Left renal cortex interstitium (tissue), 4 donors: ENCODE data around the gene SYDE2. TPM values are rescaled to one million over a fixed set of nuclear protein-coding genes. Genes with fewer than 3 reads are reported as not detected.

Source experiments
- DNase-seq, 4 donors: peaks; one replicate each; pipeline ENCODE4 v3.0.0-alpha.2; 2013; ENCODE audit warnings: low read depth in 4 of 4, low spot score in 2 of 4, missing footprints in 1 of 4
- polyA plus RNA-seq, 4 donors: library from polyadenylated mRNA; unstranded; fragments of 120-200 nt; gene quantifications; one replicate each; pipeline ENCODE4 v1.2.1, GENCODE V29; 2013; ENCODE audit not compliant: insufficient read length in 4 of 4

The SYDE2 gene
- polyA plus RNA-seq, 4 donors, result 9.0 to 11.6 (median 9.9) TPM

DNA sequence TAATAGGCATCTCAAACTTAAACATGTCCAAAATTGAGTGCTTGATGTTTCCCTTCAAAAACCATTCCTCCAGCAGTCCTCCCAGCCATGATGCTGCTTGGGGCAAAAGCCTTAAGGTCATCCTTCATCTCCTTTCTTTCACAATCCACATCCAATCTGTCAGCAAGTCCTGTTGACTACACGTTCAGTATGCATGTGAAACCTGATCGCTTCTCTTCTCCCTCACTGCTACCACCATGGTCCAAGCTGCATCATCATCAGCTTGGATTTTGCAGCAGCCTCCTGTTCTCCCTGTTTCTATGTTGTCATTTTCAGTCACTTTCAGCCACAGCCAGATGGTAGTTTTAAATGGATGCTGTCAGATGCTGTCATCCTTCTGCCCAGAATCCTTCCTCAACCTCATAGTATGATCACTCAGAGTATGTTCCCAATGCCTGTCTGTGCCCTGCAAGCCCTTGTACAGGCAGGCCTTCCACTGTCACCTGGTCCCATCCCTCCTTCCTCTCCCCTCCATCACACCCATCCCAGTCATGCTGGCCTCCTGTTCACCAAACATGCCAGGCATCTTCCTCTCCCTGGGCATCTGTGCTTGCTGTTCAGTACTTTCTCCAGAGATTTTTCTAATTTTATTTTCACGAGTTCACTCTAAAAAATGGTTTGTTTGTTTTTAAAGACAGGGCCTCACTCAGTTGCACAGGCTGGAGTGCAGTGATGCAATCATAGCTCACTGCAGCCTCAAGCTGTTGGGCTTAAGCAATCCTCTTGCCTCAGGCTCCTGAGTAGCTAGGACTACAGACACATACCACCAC is 66.0 kb downstream of the SYDE2 start:
- no peak for DNase-seq

DNA sequence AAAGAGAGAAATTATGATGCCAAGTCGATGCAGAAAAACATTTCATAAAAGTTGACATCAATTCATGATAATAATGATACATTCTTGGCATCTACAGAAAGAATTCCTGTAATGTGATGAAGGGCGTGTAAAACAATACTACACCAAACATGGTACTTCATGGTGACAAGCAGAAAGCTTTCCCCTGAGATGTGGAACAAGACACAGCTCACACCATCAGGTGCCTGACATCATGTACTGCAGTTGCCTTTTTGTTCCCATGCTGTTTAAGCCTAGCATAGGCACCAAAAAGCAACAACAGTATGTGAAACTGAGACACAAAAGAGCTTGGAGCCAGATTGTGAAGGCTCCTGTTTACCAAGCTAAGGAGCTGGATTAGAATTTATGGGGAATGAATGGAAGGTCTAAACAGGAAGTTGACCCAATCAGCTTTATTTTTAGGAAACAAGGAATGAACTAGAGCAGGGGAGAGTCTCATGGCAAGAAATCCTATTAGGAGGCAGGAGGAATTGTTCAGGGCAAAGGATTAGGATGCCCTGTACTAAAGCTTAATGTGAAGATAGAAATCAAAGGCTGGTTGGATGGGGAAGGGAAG is 67.2 kb downstream of the SYDE2 start:
- no peak for DNase-seq

DNA sequence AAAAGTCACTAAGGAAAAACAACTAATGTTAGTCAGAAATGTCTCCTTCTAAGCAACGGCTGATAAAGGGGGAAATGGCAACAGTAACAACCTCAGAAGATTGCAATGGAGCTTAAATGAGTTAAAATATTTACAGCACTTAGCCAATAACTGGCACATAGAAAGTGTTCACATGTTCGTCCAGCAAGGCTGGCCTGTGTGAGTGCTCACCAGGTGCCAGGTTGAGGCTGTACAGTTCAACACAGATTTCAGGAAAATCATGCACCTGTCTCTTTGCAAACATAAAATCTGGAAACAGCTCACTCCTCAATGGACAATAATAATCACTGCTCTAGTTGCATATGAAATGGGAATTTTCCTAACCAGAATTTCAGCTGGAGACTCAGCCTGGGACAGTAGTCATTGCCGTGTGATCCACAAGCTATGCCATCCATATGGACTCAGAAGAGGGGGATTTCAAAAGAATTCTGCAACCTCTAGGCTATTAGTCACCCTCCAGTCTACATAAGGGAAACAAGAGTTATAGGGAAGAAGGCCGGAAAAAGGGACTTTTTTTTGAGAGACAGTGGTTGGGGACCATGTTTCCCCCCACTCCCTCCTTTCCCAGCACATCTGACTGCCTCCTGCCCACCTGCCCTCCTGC is 68.6 kb downstream of the SYDE2 start:
- DNase-seq, result no peak

DNA sequence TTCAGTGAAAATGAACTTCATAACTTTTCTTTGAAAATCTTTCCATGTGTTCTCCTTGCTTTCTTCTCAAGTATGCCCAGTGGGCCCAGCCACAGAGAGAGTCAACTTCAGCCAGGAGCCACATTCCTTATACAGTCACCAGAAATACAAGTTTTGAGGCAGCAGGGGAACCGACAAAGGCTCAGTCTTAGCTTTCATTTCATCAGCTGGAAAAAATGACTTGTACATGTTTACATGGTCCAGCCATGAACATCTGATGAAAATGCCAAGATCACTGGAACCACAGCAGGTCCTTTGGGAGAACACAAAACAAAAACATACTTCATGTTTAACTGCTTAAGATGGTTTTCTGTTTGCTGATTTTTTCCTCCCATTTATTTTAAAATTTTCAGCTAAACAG is 72.5 kb downstream of the SYDE2 start:
- no peak for DNase-seq

DNA sequence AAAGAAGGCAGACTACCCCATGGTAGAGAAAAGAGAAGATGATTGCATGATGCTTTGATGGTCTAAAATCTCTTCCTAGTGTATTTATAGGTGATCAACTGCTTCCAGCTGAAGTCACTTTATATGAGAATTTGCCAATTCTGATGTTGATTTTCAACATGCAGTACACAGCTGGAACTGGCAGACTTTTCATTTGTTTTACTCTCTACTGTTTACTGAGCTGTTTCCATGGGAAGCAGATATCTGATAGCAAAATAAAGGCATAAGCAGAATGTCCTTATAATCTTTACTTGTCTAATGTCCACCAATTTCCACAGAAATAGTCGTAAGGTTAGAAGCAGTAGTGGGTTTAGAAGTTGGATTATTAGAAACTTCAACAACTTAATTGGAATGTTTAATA is 74.9 kb downstream of the SYDE2 start:
- no peak for DNase-seq

DNA sequence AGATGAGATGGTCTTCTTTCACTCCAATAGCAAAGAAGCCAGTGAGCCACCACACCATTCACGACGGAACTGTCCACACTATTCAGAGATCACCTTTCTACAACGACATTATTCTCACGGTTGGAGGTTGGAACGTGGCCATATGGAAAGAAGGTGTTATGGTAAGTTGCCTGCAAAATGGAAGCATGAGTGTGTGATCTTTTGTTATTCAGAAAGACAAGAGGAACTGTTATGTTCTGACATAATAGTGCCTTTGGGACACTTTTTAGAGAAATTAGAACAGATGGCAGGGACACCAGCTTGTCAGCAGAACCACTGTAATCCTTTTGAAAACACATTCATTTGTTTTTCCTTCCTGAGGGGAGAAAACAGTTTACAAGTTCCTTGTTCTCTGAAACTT is 76.7 kb downstream of the SYDE2 start:
- no peak for DNase-seq

DNA sequence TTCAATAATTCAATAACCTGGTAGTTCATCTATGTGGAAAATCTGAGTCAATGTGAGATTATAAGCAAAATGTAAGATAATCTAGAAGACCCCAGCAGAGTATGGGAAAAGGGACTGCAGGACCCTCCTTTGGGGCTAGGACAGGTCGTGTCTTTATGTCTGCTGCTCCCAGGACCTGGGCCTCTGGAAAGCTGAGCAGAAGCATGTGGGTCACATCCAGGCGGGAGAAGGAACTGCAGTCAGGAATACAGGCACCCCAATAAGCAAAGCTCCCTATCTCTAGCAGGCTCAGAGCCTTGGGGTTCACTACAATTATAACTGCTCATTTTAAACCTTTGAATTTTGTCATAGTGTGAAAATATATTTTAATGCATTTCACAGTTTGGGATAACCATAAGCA is 78.6 kb downstream of the SYDE2 start:
- DNase-seq, result no peak

DNA sequence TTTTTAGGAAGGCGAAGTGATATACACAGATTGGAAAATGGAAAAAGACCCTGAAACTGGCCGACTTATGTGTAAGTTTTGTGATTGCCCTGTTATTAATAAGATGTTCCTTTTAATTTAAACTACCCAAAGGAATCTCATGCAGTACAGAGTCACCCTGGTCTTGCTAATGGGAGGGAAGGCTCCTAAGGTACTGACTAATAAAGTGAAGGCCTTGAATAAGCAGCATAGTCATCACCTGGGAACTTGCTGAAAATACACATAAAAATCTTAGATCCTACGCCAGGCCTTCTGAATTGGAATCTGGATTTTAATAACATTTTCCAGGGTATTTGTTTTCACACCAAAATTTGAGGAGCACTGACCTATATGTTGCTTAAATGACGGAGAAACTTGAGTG is 79.1 kb downstream of the SYDE2 start:
- DNase-seq, result no peak

DNA sequence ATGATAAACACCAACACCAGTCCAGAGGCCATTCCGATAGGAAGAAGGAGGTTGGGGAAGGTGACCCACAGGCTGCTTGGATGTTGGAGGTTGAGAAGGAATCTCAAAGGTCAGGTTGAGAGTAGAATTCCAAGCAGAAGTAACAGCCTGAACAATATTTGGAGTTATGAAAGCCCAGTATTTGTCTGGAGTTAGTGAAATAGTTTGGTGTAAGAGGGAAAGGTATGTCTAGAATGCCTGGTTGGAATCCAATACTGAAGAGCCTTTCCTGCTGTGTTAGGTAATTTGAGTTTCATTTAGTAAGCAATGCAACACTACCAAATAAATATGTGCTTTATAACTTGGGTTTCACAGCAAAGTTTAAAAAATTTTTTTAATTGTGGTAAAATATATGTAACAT is 82.1 kb downstream of the SYDE2 start:
- DNase-seq, result no peak

DNA sequence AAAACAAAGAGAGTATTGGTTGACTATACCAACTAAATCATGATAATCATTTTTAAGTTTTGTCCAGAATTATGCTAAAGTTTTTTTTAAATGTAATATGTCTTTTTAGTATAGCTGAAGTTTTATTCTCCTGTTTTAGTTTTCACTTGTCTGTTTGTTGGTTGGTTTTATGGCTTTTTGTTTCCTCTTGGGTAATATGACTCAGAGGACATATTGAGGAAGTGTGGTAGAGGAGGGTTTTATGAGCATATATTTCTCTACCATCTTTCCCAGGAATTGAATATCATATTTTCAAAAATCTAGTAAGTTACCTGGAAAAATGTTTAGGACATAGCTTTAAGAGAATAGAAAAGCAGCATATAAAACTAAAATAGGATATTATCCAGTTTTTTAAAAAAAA is 84.0 kb downstream of the SYDE2 start:
- DNase-seq, result no peak

DNA sequence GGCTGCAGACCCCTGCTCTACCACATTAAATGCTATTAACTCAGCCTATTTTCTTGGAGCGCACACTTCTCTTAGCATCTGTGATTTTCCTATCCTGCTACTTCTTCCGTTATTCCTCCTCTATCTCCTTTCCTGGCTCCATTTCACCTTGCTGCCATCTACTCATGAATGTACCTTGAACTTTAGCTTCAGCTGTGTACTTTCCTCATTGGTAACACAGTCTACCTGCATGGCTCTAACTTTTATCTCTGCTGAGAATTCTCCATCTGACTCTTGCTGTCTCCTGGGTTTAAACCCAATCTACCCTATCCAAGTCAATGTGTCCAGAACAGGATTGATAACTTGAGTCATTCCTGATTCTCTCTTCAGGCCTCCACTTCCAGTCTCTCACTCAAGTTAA is 84.9 kb downstream of the SYDE2 start:
- DNase-seq, result no peak

DNA sequence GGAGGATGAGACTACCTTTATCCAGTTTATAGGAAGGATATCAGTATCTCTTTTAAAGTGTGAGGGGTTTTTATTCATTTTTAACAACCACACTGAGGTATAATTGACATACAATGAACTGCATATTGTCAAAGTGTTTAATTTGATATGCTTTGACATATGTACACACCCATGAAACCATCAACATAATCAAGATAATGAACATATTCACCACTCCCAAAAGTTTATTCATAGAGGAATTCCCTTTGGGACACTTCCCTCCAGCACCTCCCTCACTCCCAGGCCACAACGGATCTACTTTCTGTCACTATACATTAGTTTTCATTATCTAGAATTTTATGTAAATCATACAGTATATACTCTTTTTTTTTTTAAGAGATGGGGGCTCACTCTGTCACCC is 89.1 kb downstream of the SYDE2 start:
- DNase-seq, result no peak

DNA sequence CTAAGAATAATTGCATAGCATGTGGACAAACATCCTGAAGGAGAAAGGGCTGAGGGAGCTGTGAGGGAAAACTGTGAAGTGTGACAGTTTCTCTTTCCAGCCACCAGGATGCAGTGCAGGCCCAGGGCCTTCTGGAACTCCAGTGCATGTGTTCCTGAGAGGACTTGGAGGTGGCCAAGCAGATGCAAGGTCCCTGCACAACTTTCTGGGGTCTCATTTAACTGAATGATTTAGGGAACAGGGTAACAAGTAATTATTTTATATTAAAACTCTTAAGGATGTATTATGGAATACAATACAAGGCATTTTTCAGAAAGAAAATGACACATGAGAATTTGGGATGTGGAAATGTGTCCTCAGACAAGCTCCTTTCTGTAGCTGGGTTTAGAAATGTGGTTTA is 91.3 kb downstream of the SYDE2 start:
- DNase-seq, result peak in 3 of 4 donors; percentile 16 to 40 (median 20)

Other genes with a start within 250 kb of the SYDE2 start
- gene MCOLN2, start 203.9 kb downstream of the SYDE2 start, polyA plus RNA-seq, result 1 to 10 TPM in 2 of 4 donors, under 1 TPM in 2; 0.44 to 1.5 (median 0.92) TPM
- gene MCOLN3, start 152.5 kb downstream of the SYDE2 start, polyA plus RNA-seq, result 10 to 100 TPM in 2 of 4 donors, 1 to 10 TPM in 2; 6.0 to 15.6 (median 9.6) TPM
- gene C1orf52, start 58.6 kb upstream of the SYDE2 start, polyA plus RNA-seq, result 10 to 100 TPM; 37.9 to 49.9 (median 41.3) TPM
- gene BCL10, start 75.6 kb upstream of the SYDE2 start, polyA plus RNA-seq, result 10 to 100 TPM; 21.4 to 23.6 (median 22.9) TPM